ENCODE data around the gene MRPL23.

GRCh38 chr11:1959786-1960185 lies 12.7 kb downstream of the MRPL23 start:
- TF ChIP-seq, protein P1, sequence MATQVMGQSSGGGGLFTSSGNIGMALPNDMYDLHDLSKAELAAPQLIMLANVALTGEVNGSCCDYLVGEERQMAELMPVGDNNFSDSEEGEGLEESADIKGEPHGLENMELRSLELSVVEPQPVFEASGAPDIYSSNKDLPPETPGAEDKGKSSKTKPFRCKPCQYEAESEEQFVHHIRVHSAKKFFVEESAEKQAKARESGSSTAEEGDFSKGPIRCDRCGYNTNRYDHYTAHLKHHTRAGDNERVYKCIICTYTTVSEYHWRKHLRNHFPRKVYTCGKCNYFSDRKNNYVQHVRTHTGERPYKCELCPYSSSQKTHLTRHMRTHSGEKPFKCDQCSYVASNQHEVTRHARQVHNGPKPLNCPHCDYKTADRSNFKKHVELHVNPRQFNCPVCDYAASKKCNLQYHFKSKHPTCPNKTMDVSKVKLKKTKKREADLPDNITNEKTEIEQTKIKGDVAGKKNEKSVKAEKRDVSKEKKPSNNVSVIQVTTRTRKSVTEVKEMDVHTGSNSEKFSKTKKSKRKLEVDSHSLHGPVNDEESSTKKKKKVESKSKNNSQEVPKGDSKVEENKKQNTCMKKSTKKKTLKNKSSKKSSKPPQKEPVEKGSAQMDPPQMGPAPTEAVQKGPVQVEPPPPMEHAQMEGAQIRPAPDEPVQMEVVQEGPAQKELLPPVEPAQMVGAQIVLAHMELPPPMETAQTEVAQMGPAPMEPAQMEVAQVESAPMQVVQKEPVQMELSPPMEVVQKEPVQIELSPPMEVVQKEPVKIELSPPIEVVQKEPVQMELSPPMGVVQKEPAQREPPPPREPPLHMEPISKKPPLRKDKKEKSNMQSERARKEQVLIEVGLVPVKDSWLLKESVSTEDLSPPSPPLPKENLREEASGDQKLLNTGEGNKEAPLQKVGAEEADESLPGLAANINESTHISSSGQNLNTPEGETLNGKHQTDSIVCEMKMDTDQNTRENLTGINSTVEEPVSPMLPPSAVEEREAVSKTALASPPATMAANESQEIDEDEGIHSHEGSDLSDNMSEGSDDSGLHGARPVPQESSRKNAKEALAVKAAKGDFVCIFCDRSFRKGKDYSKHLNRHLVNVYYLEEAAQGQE (IDR thresholded peaks at IDR 0.05; ENCODE audit: low read depth), result no peak
- TF ChIP-seq POLR2A (IDR thresholded peaks at IDR 0.05; ENCODE audit: borderline replicate concordance, extremely low read depth, insufficient read depth, insufficient read length), result no peak
- no peak for TF ChIP-seq ELF1 (IDR thresholded peaks at IDR 0.05; ENCODE audit: borderline replicate concordance, low read depth)
- TF ChIP-seq ZNF274 (IDR thresholded peaks at IDR 0.05; ENCODE audit: low read depth, low read length), result no peak
- TF ChIP-seq, protein P2, sequence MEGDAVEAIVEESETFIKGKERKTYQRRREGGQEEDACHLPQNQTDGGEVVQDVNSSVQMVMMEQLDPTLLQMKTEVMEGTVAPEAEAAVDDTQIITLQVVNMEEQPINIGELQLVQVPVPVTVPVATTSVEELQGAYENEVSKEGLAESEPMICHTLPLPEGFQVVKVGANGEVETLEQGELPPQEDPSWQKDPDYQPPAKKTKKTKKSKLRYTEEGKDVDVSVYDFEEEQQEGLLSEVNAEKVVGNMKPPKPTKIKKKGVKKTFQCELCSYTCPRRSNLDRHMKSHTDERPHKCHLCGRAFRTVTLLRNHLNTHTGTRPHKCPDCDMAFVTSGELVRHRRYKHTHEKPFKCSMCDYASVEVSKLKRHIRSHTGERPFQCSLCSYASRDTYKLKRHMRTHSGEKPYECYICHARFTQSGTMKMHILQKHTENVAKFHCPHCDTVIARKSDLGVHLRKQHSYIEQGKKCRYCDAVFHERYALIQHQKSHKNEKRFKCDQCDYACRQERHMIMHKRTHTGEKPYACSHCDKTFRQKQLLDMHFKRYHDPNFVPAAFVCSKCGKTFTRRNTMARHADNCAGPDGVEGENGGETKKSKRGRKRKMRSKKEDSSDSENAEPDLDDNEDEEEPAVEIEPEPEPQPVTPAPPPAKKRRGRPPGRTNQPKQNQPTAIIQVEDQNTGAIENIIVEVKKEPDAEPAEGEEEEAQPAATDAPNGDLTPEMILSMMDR (IDR thresholded peaks at IDR 0.05 in 2 of 3, conservative IDR thresholded peaks at IDR 0.05 in 1 of 3; ENCODE audit: borderline replicate concordance in 1 of 3, insufficient read depth in 1 of 3, low read depth in 2 of 3, low read length in 2 of 3), result no peak
- TF ChIP-seq POLR2AphosphoS5 (IDR thresholded peaks at IDR 0.05; ENCODE audit: low read depth, low read length), result no peak
- no peak for TF ChIP-seq SP1 (IDR thresholded peaks at IDR 0.05; ENCODE audit: low read depth)
- TF ChIP-seq, protein P3, sequence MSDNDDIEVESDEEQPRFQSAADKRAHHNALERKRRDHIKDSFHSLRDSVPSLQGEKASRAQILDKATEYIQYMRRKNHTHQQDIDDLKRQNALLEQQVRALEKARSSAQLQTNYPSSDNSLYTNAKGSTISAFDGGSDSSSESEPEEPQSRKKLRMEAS (IDR thresholded peaks at IDR 0.05), result no peak
- no peak for TF ChIP-seq TCF7L2 (IDR thresholded peaks at IDR 0.05; ENCODE audit: borderline replicate concordance, extremely low read depth, insufficient read depth, insufficient read length)
- no peak for TF ChIP-seq YY1 (IDR thresholded peaks at IDR 0.05; ENCODE audit: extremely low read depth, insufficient replicate concordance, low read depth, low read length)
- no peak for TF ChIP-seq FOSL1 (IDR thresholded peaks at IDR 0.05; ENCODE audit: low read depth)
- no peak for TF ChIP-seq EZH2 (IDR thresholded peaks at IDR 0.05)

All from HCT116 (cell line).